Fibroblast of the conjunctiva (primary cell): ENCODE data around the gene SPATA9.
A peak's percentile ranks its signal among the peaks of the same experiment; 100 is the strongest.
"Not testable (repeated sequence)": the region's sequence is repeated elsewhere in the genome, so short reads cannot be mapped to it uniquely, and the experiment has no call there.

ENCODE experiments used
- DNase-seq: peaks from one replicate; pipeline ENCODE4 v3.0.0-alpha.2; 2010; ENCODE audit warnings: low read depth

SPATA9 gene

DNA sequence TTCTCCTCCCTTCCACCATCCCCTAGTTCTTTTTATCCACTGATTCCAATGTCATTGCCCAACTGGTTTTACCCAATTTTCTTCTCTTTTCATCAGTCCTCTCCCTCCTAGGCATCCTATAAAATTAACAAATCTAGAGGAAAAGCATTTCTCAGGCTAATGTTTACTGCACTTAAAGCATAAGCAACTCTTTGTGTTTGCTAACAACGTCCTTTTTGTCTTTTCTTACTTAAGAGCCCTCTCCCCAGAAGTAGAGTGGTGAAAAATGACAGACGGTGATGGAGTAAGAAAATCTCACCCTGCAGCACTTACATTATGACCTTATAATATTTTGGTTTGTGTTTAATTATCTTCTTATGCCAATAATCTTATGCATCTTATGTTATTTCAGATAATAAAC lies 1.6 kb upstream of the SPATA9 start:
- no peak for DNase-seq

DNA sequence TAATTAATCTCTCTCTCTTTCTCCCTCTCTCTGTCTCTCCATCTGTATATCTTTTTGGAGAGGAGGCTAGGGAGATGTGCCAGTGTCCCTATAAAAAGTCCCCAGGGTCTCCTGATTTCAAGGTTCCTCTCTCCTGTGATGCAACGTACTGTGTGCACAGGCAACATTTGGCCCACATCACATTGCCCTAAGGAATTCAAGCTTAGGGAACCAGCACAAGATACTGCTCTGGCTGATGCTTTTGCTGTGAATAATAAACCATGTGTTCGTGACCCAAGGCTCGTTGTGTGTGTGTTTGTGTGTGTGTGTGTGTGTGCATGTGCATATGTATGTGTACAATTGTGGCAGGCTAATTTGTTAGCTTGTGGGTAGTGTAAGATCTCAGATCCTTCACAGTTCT lies 9.7 kb downstream of the SPATA9 start:
- DNase-seq: peak; percentile 51

GRCh38 chr5:95672641-95673040 lies 10.2 kb downstream of the SPATA9 start:
- DNase-seq: no peak

GRCh38 chr5:95671826-95672225 lies 11.0 kb downstream of the SPATA9 start:
- DNase-seq: no peak

DNA sequence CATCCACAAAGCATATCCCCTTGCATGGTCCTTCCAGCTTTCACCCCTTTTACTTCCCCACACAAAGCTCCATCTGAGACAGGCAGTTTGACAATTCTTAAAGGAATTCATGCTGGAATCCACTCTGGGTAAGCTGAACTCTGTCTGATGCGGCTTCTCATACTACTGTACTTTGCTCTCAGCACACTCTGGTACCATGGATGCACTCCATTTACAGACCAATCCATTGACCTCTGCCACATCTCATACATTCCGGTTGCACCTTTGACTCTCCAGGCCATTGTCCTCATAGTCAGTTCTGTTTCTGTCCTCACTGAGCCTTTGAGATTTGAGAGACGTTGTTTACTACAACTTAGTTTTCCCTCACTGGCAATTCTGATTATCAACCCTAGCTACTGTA lies 12.2 kb downstream of the SPATA9 start:
- no peak for DNase-seq

DNA sequence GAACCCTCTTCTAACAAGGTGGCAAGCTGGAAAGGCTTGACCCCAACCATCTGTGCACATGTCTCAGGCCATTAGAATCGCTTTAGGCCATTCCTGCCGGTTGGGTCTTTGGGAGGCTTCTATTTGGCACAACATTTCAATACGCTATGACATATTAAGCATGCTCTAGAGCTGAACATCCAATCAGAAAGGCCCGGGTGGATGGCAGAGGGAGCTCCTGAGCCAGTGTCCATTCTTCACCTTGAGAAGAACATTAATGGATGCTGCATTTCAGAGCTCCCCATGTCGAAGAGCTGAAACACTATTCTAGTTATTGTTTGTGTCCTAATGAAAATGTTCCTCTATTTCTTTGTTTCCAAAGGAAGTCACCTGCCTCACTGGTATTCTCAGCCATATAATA lies 12.8 kb downstream of the SPATA9 start:
- DNase-seq: no peak

- DNase-seq: peak; percentile 86
Measured at GRCh38 chr5:95669540-95669939, 13.3 kb downstream of the SPATA9 start.

DNA sequence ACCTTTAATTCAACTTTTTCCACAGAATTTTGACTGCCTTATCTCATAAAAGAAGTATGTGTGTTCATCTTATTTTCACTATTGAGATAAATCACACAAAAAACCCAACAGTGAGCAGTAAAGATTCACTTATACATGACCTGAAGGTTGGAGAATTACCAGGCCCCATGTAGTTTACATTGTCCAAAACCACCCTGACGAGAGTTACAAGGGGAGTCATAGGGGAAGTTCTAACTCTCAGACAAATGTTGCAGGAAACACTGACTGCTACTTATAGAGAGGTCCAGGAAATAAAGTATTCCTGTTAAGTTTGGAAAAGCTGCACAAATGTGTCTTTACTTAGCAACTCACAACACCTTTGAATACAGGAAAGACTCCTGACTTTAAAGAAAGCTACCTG lies 14.1 kb downstream of the SPATA9 start:
- DNase-seq: no peak

- DNase-seq: no peak
Measured at GRCh38 chr5:95668216-95668615, 14.6 kb downstream of the SPATA9 start.

DNA sequence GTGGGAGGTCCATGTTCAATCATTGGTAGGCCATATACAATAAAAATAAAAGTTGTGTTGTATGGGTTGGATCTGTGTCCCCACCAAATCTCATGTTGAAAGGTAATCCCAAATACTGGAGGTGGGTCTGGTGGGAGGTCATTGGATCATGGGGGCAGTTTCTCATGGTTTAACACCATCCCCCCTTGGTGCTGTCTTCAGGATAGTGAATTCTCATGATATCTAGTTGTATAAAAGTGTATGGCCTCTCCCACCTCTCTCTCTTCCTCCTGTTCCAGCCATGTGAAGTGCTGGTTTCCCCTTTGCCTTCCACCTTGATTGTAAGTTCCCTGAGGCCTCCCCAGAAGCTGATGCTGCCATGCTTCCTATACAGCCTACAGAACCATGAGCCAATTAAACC lies 15.1 kb downstream of the SPATA9 start:
- DNase-seq: no peak

GRCh38 chr5:95667061-95667618 lies 15.7 kb downstream of the SPATA9 start:
- no peak for DNase-seq

DNA sequence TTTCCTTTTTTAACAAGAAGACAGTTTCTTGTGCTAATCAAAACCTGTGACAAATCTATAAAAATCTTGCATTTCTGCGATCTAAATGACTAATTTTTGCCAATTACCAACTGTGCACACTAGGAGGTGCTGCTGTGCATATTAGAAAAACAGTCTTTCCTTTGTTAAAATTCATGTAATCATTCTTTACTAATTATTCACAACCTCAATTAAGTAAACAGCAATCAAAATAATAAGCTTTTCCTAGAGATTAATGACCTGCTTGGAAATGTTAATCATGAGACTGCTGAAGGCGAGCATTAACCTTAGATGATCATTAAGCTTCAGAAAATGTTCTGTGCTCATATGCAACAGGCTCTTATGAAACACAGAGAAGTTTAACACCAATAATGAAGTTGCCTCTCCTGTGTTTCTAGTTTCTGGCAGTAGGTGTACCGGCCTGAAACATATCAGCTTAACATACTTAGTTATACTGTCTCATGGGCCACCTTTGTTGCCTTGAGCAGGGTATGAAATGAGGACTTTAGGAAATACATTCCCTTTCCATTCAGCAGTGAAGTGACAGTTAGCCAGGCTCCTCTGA lies 18.5 kb downstream of the SPATA9 start:
- no peak for DNase-seq

- no peak for DNase-seq
Measured at GRCh38 chr5:95662946-95663345, 19.8 kb downstream of the SPATA9 start.

DNA sequence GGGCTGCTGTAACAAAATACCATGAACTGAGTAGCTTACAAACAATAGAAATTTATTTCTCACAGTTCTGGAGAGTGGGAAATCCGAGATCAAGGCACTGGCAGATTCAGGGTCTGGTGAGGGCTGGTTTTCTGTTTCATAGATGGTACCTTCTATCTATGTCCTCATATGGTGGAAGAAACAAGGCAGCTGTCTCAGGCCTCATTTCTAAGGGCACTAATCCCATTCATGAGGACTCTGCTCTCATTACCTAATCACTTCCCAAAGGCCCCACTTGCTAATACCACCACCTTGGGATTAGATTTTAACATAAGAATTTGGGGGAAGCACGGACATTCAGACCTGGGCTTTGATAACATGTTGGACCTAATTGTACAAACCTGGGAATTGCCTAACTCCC lies 22.7 kb downstream of the SPATA9 start:
- DNase-seq: no peak

DNA sequence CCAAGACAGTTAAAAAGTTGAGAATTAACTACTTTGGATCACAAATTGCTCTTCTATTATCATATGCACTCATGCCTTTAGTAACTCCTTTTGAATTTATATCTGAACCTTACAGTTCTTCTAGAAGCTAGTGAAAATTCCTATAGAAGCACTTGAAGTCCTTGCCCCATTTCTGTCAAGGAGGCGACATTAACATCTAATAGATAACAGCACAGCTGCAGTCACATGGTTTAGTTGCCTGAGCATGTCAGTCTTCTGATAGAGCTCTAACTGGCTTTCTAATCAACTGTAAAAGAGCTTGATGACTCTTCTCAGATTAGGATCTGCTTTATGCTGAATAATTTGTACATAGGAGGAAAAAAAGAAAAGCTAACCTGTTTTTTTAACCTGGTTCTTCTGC lies 27.2 kb downstream of the SPATA9 start:
- DNase-seq: no peak

DNA sequence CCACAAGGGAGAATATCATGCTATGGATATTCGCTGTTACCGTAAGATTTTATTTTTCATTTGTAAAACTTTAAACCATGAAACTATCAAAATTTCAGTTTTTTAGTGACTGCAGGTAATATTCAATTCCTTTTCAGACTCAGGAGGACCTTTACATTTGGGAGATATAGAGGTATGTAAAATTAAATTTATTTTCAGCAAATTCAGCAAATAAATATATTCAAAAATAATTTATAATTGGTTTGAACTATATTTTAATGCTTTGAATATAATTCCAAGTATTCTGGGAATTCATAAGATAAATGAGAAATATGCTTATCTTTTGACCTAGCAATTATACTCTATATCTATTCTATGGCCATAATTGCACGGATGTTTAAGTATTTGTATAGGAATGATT lies 28.6 kb downstream of the SPATA9 start:
- no peak for DNase-seq

DNA sequence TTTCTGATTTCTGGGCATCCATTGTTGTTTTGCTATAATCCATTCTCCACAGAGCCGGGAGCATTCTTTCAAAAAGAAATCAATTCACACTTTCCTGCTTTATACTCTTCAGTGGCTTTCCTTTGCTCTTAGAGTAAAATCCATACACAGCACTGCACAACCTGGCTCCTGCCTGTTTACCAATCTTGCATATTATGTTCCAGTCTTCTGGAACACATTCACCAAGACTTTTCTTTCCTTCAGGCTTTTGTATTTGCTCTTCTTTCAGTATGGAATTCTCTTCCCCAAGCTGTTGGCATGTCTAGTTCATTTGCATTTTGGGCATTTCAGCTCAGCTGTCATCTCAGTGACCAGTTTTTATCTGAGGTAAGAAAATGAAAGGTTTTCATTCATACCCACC lies 29.9 kb downstream of the SPATA9 start:
- no peak for DNase-seq

DNA sequence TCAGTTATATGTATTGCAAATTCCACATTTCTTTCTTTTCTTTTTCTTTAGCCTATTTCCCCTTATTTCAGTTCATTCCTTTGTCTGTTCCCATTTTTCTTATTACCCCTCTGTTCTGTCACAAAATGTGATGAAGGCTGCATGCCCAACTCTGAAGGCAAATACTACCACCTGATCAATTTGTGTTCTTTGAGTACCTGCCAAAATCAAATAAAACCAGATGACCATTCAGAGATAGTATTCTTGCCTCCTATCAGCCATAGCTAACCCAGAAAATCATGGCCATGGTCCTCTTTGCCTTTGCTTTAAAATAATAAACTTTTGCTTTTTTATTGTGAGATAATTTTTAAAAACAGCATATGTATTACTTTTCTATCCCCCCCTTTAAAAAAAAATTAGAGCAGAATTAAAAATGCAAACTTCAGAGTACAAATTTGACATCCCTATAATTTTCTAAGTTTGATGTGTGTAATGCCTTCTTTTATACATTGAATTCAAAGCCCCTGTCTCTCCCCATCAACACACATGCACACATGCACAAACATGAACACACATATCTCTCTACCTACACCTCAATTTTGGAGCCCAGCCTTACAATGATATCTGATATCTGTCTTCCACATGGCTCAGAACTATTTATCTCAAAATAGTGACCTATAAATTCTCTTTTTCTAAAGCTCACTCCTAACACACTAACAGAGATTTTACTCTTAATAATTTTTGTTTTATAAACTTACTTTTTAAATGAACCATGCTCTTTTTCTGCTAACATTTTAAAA lies 32.8 kb downstream of the SPATA9 start:
- DNase-seq: no peak

DNA sequence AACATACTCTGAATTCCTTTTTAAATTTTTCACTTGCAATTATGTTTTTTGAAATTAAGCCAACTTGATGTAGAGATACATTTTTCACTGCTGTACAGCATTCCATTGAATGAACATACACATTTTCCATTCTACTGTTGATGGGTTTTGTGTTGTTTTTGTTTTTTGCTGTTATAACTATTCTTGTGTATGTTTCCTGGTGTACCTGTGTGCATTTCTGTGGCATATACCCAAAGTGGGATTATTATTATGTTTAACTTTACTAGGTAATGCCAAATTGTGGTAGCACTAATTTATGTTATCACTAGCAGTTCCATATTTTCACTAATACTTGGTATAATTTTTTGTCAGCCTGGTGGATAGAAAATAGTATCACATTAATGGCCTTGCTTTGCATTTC lies 33.5 kb downstream of the SPATA9 start:
- DNase-seq: no peak

GRCh38 chr5:95647886-95648860 lies 34.6 kb downstream of the SPATA9 start:
- no peak for DNase-seq

GRCh38 chr5:95646569-95647431 lies 36.0 kb downstream of the SPATA9 start, which contains the start of gene RFESD:
RFESD (plus strand) TSS chr5:95646777; CDS start chr5:95652272, 5,495 bp downstream.
- peak; percentile 95 for DNase-seq

DNA sequence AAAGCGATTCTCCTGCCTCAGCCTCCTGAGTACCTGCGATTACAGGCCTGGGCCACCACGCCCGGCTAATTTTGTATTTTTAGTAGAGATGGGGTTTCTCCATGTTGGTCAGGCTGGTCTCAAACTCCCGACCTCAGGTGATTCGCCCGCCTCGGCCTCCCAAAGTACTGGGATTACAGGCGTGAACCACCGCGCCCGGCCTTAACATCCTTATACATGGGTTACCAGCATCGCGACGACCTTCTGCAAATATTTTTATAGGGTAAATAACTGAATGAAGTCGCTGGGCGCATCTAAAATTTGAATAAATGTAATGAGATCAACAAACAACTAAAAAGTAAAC lies 36.6 kb downstream of the SPATA9 start:
- DNase-seq: not testable (repeated sequence)
